Stimulated activated CD8-positive, alpha-beta memory T cell treated with anti-CD3 and anti-CD28 coated beads, Interleukin-12 subunit alpha, Interleukin-12 subunit beta, amount 100 ng/mL, for 1 hour (primary cell): ENCODE results near the gene EXOC6B.

Experiments
- DNase-seq: peaks from one replicate; pipeline ENCODE4 v3.0.0-alpha.2; 2020; ENCODE audit warnings: low read depth

Gene EXOC6B

DNA sequence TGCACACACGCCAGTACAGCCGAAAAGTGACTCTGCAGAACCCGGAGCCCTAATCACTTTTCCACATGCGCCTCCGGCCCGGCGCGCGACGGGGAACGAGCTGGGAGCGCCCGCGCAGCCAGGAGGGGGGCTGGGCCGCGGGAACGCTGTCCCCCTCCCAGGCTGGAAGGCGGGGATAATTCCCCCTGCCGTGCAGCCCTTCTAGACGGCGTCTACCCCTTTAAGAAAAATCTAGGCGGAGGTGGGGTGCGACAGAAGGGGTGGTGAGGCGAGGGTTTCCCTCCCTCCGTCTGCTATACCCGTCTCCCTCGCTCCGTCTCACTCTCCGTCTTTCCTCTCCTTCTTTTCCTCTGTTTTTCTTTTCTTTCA is 680.6 kb downstream of the EXOC6B start:
- no peak for DNase-seq

DNA sequence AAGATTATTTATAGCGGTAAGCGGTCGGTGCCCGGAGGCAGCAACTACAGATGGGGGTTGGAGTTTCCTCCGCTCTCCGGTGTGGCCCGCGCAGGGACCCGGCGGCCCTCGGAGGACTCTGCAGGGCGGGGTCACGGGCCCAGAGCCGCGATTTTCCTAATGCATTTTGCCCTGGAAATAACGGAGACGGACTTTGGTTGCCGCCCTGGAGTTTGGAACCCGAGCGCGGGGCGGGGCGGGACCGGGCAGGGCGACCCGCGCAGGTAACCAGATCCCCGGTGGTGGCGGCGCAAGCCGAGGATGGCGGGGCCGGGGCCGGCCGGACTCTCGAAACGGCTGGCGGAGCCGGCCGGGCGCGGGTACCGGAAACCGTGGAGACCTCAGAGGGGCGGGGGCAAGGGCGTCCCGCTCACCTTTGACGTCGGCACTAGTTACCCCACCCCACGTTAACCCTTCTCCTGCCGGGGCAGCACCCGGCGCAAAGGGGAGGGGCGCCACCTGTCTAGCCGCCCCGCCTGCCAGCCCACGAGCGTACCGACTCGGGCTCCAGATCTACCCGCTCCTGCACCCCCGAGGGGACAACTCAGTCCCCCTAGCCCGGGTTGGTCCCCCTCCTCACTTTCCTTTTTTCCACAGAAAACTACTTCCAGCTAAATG is 681.1 kb downstream of the EXOC6B start:
- DNase-seq: no peak

DNA sequence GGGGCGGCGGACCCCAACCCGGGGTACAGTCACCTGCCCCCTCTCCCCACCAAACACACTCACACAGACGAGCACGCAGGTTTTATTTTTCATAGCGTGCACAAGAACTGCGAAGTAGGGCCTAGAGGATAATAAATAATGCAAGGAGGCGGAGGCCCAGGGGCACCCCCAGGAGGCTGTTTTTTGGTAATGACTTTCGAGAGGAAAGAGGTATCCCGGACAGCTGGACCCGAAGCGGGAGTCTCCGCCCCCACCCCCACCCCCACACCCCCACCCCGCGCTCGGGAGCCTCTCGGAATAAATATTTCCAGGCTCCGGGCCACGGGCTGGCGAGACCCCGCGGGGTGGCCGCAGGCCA is 681.6 kb downstream of the EXOC6B start:
- DNase-seq: no peak

DNA sequence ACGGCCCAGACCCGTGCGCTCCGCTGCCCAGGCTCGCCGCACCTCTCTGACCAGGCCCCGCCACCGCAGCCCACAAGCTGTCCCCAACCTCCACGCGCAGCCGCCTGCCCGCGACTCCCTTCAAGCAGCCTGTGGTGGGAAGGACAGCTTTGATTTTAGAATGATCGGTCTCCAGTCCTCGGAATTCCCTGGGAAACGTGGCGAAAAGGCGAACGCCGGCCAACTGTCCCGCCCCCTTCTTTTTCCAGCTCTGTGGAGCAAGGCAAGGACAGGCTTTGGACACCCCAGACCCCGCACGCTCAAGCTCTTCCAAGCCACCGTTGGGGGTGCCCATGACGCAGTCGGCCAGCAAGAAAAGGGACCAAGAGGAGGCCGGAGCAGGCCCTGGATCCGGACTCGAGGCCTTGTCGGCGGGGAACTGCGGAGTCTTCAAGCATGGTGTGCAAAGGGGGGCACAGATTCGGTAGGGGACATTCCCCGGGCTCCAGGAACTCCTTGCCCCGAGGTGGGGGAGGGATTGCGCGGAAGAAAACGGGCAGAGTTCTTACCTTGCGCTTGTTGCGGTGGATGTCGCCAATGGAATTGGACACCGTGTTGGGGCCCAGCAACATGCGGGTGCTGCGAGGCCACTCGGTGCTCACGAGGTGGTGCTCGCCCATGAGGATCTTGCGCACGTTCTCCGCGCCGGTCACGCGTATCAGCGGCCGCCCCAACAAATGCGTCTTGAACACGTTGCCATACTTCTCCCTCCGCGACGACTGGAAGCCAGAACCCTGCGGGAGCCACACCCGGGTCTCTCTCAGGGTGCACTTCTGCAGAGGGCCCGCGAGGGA is 682.2 kb downstream of the EXOC6B start:
- DNase-seq: no peak

DNA sequence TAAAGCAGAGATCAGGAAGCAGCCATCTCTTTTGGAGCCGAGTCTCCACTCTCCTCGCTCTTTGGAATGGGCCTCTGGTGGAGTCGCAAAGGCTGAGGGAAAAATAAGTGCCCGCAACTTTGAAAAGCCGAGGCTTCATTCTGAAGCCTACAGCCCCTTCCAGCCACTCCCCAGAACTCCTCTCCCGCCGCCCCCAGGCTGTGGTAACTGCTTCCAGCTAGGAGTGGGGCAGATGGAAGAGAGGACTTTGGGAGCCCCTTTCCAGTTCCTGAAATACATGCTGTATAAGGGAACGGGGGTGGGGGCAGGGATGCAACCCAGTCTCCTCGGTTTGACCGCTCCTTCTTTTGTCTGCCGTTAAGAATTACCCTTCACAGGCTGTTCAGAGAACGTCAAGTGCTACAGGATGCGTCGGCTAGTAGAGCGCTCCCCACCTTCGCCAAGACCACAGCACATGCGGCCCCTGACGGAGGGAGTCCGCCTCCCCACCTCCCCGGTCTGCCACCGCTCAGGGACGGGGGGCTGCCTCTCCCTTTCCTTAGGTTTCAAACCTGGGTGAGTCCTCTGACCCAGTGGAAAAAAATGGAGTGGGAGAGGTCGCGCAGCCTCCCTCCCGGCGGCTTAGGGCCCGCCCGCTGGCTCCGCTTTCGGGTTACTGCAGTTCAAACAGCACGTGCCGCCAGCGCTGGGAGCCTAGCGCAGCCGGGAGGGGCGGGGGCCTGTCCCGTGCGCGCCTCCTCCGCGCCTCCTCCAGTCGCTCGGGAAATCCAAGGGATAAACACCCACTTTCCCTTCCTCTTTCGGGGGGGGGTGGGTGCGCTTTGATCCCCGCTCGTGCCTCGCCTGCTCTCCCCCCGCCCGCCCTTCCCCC is 683.0 kb downstream of the EXOC6B start:
- DNase-seq: no peak

DNA sequence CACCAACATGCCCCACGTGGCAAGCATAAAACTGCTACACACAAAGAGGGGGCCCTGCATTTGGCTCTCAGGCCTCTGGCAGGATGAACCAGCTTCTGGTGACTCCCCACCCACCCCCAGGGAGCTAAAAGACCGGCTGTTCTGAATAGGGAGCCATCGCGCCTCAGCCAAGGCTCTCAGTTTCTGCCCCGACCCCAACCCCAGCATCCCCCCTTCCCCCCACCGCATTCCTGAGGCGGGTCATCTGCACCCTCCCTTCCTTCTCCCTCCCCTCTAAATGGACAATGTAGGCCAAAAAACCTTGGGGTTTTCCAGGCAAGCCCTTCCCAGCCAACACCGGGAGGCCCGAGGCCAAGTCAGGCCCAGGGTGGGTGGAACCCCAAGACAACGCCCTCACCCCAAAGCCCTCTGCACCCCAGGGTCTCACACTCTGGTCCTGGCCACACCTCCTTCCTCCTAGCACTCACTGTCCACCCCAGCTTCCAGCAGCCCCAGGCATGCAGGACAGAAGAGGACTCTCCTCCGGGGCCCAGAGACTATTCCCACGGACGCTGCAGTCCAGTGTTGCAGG is 683.9 kb downstream of the EXOC6B start:
- no peak for DNase-seq

DNA sequence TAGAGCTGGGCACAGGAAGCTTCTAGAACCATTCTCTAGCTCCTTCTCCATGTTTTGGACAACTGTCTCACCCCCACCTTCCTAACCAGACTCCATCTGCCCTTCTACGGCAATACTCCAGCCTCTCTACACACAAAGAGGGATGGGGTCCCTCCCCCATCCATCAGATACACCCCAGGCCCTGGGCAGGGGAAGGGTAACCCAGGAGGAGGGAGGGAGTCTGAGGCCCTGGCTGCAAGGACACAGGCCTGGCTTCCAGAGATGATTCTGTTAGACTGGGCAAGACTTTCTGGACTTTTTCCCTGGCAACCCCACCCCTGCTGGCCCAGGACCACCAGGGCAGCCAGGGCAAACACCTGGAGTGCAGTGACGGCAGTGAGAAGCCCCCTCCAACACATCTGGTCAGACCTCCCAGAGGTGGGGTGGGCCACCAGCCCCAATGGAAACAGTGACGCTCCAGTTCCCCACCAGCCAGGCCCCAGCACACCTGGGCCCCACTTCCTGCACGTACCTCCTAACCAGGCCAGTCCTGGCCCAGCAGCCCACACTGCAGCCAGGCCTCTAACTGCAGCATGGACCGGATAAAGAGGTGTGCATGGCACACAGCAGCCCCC is 684.7 kb downstream of the EXOC6B start:
- no peak for DNase-seq

DNA sequence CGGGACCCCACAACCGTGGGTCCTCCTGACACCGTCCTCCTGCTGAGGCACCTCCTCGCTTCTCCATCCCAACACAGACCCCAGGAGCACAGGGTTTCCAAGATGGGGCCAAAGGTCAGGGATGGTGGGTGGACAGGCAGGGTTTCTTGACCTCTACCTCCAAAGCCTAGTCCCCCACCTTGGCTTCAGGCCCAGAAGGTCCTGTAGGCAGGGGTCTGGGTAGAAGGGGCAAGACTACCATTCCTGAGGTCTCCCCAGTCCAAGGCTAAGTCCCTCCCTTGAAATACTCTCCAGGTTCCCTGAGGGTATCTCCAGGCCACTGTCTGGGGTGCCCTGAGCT is 685.2 kb downstream of the EXOC6B start:
- no peak for DNase-seq

DNA sequence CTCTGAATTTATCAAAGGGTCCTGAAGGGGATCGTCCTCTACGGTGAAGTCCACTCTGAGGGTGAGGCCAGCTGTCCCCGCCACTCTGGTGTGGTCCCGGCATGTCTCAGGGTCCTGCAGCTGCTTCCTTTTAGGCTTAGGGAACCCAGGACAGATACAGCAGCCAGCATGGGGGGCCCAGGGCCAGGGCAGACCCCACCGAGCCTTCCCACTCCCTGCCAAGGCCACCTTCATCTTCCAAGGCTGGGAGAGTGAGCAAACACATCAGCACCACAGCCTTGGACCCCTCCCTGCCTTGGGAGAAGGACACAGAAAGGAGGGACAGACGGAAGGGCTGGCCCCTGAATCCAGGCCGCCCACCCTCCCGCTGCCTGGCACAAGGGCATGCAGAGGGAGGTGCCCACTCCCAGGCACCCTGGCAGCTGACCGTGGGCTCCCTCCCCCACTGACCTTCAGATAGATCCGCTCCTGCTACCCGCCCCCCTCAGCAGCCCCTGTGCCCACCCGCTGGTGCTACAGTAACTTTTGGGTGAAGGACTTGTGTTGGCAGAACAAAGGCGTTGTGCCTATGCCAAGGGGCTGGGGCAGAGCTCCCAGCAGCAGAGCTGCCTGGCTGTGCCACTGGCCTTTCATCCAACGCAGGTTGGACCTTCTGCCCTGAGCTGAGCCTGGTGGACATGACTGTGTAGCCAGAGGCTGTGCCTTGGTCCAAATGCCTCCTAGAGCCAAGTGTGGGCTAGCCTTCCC is 685.8 kb downstream of the EXOC6B start:
- no peak for DNase-seq

DNA sequence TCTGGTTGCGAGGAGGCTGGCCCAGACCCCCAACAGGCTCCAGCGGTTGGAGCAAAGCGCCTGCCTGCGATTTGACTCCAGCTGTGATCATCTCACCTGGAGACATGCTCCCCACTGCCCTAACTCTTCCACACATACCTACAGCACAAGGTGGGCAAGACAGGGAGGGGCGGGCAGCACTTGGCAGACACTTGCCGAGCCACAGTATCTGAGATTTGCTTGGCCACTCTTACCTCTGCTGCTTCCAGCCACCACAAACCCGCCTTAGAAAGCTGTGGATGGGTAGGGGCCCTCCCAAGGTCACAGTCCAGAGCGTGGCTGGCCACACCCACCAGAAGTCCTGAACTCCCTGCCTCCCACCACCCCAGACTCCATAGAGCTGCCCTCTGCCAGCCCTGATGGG is 686.4 kb downstream of the EXOC6B start:
- DNase-seq: no peak

DNA sequence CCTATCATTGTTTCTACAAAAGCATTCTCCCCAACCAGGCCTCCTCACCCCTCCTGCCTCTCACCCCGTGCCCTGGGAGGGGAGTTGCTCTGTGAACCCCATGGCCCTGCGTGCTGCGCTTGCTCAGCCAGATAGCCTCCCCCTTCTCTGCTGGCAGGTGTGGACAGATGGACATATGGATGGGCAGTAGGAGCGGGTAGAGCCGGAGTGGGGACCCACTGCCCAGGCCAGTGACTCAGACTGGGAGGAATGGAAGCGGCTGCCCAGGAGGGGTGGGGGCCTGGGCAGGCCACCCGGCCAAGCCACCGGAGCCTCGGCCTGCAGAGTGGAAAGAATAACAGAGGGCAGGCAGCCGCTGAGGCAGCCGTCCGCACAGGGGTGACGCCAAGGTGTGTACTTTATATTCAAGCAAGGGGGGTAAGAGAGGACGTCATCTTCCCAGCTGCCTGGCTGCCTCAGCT is 686.9 kb downstream of the EXOC6B start:
- no peak for DNase-seq

DNA sequence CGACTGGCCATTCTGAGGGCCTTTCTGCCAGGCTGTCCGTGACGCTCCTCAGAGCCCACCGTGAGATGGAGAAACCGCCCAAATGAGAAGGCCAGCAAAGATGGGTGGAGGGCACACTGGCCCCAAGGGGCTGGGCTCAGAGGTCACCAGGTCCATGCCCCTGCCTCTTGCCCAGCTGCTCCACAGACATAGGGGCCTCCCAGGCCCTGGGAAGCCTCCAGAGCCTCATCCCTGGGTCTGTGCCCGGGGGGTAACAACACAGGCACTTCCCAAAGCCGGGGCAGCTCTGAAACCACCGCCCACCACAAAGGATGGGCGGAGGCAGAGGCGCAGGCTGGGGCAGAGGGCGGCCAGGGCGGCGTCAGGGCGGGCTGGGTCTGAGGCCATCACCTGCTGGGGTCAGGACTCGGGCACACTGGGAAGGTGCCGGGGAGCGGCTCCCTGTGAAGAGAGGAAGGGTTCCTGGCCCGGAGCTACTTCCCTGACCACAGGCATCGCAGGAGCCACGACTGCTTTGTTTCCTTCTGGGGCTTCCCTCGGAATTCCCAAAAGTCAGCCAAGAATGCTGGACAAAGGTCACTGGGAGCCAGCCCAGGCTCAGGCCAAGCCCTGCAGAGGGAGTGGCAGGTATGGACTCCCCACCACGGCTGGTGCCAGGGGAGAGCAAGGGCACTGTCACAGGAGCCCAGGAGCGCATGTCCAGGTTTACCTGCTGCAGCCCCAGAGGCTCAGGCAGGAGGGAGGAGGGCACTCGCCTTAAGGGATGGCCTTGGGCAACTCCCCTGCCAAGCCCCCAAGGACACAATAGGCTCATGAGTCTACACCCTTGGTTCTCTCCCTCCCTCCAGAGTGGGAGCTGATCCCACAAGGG is 687.6 kb downstream of the EXOC6B start:
- no peak for DNase-seq

DNA sequence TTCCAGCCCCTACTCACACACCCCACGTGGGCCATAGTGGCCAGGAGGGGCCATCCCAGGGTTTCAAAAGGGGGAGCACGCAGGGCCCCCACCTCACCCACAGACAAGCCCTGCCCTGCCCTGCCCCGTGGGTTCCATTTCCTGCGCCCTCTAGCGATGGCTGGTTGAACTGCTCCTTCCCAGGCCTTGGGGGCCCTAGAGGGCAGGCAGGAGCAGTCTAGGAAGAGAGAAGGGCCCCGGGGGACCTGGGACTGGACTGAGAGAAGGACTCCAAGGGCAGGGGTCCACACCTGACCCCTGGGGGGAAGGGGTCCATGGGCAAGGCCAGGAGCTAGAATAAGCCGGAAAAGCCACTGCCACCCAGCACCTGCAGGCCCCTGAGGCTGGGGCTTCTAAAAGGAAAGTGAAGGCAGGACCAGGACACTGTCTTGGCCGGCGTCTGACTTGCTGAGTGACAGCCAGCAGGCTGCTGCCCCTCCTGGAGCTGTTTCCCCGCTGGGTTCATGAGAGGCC is 688.3 kb downstream of the EXOC6B start:
- DNase-seq: peak; percentile 32

DNA sequence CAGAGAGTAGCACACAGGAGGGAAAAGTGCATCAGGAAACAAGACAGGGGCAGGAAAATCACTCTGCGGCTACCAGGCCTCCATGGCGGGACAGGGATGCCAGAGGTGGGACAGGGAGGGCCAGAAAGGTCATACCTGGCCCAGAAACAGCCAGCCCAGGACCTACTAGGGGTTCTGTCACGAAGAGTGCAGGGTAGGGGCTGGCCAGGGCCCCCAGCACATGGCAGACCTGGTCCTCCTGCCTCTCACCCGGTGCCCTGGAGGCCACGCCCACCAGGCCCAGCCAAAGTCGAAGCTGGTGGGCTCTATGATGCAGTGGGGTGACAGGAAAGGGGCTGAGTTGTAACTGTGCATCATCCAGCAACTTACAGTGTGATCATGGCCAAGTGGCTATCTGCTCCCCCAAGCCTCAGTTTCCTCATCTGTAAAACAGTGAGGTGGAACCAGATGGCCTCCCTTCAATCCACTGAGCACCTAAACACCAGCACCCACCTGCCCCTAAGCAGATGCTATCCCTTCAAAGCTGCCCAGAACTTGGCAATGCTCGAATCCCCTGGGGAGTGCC is 688.8 kb downstream of the EXOC6B start:
- DNase-seq: no peak

DNA sequence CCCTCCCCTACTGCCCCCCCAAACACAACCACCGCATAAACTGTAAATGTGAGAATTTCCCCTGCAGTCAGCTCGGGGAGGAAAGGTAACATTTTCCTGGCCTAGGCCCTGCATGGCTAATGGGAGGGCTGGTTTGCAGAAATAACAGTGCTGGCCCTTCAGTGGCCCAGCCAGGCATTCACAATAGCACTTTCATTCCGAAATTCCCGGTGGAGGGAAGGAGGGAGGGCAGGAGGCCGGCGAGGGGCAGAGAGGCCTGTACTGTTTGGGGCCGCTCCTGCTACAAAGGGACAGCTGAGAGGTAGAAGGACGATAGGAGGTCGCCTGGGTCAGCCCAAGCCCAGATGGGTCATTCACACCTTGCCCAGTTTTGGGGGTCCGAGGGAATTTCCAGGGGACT is 689.5 kb downstream of the EXOC6B start:
- DNase-seq: no peak

DNA sequence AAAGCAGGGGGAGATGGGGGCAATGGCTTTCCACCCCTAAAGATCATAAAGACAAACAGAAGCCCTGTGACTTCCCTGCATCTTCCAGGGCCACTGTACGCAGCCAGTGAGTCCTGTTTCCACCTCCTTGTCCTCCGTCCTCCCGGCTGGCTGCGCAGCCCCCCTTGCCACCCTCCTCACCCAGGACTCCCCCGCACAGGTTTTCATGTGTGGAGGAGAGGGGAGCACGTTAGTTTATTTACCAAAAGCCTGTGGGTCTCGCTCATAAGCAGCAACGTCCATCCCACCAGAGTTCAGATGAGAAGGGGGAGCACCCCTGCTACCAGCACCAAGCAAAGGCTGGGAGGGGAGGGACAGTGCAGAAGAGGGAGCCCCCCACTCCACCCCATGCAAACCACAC is 689.9 kb downstream of the EXOC6B start:
- DNase-seq: no peak

DNA sequence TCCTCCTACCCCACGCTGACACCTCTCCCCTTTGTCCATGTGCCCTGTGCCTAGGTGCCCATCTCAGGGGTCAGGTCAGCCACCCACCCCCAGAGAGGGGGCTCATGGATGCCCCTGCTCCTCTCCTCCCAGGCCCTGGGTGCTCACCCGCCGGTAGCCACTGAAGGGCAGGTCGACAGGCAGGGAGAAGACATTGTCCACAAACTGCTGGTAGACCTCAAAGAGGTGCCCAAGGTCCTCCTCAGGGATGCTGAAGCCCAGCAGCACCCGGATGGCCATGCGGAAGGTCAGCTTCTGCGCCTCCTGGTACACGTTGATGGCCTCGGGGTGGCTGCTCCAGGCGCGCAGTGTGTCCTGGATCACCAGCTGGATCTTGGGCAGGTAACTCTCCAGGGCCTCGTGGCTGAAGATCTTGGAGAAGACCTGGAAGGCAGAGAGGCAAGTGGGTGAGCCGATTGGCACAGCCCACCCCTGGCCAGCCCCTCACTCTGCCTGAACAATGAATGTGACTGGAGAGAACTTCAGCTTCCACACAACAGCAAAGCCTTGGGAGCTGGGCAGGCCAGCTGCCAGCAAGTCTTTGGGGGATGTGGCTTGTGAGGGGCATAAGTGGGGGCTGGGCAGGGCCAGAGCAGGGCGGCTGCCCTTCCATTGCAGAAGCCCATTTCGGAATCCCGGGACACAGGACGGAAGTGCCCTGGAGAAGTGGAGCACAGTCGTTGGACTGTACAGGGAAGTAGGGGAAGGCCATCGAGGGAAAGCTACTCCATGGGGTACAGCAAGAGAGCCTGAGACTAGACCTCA is 690.6 kb downstream of the EXOC6B start:
- no peak for DNase-seq

DNA sequence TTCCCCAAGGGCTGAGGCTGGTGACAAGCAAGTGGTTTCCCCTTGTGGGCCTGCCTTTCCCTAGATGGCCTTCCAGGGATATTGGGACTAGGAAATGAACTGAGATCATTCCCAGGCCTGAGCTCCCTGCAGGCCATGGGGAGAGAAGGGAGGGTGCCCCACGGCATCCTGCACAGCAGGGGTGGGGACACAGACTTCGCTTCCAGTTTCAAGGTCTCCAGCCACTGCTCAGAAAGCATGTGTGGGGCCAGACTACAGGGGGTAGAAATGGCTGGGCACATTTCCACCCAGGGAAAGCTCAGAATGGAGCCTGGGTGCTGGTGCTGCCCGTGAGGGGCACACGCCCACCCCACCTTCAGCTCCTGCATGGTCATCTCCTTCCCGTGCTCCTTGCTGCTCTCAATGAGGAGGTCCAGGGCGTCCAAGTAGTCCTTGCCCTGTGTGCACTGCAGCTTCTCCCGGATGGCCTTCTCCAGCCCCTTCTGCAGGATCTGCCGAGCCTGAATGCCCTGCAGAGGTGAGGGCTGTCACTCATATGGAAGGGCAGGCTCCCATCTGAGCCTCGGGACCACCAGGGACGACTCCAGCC is 691.3 kb downstream of the EXOC6B start:
- no peak for DNase-seq
